GM12872 (cell line): ENCODE measurements around the gene AZGP1.

ENCODE experiments used
- CTCF ChIP-seq: IDR thresholded peaks from 3 replicates; pipeline ENCODE4 v1.5.1; 2011; ENCODE audit warnings: low read depth, mild to moderate bottlenecking, low read length, moderate library complexity; ENCODE audit not compliant: insufficient read depth

Gene AZGP1

GRCh38 chr7:100017300-100017699, 41.5 kb upstream of the AZGP1 start:
- no peak for TF ChIP-seq CTCF

- TF ChIP-seq CTCF, result no peak
Measured at GRCh38 chr7:100016215-100016901, 40.5 kb upstream of the AZGP1 start.

GRCh38 chr7:100015232-100016214, 39.7 kb upstream of the AZGP1 start, which contains the start of gene ZKSCAN1:
TSS of gene ZKSCAN1 (plus strand) at chr7:100015596. CDS start at chr7:100023507, 7,911 bp downstream.
- TF ChIP-seq CTCF, result no peak

GRCh38 chr7:100013328-100013676, 37.5 kb upstream of the AZGP1 start:
- no peak for TF ChIP-seq CTCF

- TF ChIP-seq CTCF, result no peak
Measured at GRCh38 chr7:100011516-100011915, 35.7 kb upstream of the AZGP1 start.

GRCh38 chr7:100010901-100011300, 35.1 kb upstream of the AZGP1 start:
- no peak for TF ChIP-seq CTCF

GRCh38 chr7:100008525-100008924, 32.7 kb upstream of the AZGP1 start:
- no peak for TF ChIP-seq CTCF
